ENCODE results near the gene SMIM38. TPM values are rescaled to one million over a fixed set of nuclear protein-coding genes. Genes with fewer than 3 reads are reported as not detected.

SMIM38 gene
- total and polyA plus RNA-seq, 2 donors (not counting 1 experiment from before 2014, with no cell fraction given), result 1.2 to 1.6 TPM

DNA sequence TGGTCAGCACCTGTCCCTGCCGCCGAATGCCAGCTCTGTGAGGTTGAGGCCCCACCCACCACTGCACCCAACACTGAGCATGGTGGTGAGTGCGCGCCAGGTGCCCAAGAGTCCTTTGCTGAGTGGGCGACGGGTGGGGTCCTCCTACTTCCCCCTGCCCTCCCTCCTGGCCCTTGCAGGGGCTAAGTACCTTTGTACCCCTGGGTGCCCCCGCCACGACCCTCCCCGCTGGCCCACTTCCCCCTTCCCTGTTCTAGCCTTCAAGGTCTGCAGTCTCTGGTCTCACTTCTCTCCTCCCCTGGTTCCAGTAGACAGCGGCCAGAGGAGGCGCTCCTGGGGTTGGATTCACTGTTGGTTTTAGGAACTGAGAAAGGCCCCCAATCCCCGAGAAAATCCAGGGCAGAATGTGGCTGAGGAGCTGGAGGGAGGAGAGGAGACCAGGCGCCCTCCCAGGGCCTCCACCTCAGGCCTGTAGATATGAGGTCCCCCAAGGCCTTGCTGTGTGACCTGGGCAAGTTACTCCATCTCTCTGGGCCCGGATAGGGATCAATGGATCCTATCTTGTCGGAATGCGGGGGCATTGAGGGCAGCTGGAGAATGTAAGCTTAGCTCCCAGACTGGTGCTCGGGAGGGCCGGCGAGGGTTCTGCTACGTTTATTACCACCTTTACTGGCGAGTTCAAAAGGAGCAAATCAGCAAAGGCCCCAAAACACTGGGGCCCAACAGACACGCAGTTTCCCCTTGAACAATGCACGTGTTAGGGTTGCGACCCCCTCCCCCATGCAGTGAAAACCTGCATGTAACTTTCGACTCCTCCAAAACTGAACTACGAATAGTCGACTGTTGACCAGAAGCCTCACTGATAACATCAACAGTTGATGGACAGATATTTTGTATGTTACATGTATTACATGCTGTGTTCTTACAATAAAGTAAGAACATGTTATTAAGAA, 31.9 kb upstream of the SMIM38 start:
- H3K4me3 Mint-ChIP-seq, result no peak overlapping the region
- WGBS (ENCODE audit: insufficient coverage), result 82% methylated on average over 14 of the region's 27 CpGs
- no peaks in the 10 kb centered on the region for H4K20me1 ChIP-seq (ENCODE audit: control insufficient read depth, insufficient read depth, low read length, poor library complexity, severe bottlenecking)
- no peak for TF ChIP-seq EZH2 (IDR thresholded peaks at IDR 0.05; ENCODE audit: borderline replicate concordance, insufficient read depth, low read depth, low read length, poor library complexity, severe bottlenecking)
- TF ChIP-seq, protein P1, sequence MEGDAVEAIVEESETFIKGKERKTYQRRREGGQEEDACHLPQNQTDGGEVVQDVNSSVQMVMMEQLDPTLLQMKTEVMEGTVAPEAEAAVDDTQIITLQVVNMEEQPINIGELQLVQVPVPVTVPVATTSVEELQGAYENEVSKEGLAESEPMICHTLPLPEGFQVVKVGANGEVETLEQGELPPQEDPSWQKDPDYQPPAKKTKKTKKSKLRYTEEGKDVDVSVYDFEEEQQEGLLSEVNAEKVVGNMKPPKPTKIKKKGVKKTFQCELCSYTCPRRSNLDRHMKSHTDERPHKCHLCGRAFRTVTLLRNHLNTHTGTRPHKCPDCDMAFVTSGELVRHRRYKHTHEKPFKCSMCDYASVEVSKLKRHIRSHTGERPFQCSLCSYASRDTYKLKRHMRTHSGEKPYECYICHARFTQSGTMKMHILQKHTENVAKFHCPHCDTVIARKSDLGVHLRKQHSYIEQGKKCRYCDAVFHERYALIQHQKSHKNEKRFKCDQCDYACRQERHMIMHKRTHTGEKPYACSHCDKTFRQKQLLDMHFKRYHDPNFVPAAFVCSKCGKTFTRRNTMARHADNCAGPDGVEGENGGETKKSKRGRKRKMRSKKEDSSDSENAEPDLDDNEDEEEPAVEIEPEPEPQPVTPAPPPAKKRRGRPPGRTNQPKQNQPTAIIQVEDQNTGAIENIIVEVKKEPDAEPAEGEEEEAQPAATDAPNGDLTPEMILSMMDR (IDR thresholded peaks at IDR 0.05), result no peak
- no peak overlapping the region for H3K27ac ChIP-seq (ENCODE audit: low read length in 2 of 2)
- H3K27me3 Mint-ChIP-seq, result no peaks in the 10 kb centered on the region
- peak overlapping the region in 1 of 5 experiments; percentile 19 for H3K4me3 ChIP-seq (ENCODE audit: control extremely low read depth in 1 of 5, extremely low read depth in 1 of 5, insufficient read depth in 1 of 5, low read depth in 2 of 5, low read length in 4 of 5)
- intact Hi-C loops (cut with micrococcal nuclease), result no loop called here
- no peak for ATAC-seq (ENCODE audit: low read depth)
- ChIA-PET POLR2A (interaction anchor here (0.6 kb wide), 1 partner anchor 513 kb away, joined by 5 read pairs; no protein-coding TSS in a partner anchor), CTCF (interaction anchor here (1.3 kb wide), 1 partner anchor 519 kb away, joined by 5 read pairs; no protein-coding TSS in a partner anchor)
- peak overlapping the region; percentile 35 for H3K9ac ChIP-seq (ENCODE audit: low read length)
- no peak overlapping the region for H3K27ac Mint-ChIP-seq
- DNase-seq, result no peak
- H3K27me3 ChIP-seq (replicated peaks in 1 of 4; ENCODE audit: control extremely low read depth in 1 of 4, control insufficient read depth in 3 of 4, insufficient read depth in 4 of 4, low read length in 3 of 4), result peaks cover 0 to 2% (median 0%) of the 10 kb centered on the region in 4 experiments
- no peaks in the 10 kb centered on the region for H3K36me3 ChIP-seq (replicated peaks in 1 of 2; ENCODE audit: control extremely low read depth in 1 of 2, control insufficient read depth in 1 of 2, extremely low read depth in 1 of 2, insufficient read depth in 2 of 2, low read length in 1 of 2)
- peaks cover 3% of the 10 kb centered on the region for H3K9me3 Mint-ChIP-seq (ENCODE audit: insufficient read depth)
- peak overlapping the region; percentile 56 for H2AFZ ChIP-seq (ENCODE audit: insufficient read depth, low read depth, low read length, poor library complexity, severe bottlenecking)
- H3K4me1 Mint-ChIP-seq, result peaks cover 24% of the 10 kb centered on the region
- H3K9me3 ChIP-seq (ENCODE audit: control extremely low read depth in 1 of 3, control insufficient read depth in 2 of 3, insufficient read depth in 1 of 3, low read length in 2 of 3), result peaks cover 0 to 16% (median 4%) of the 10 kb centered on the region in 3 donors
- H3K4me1 ChIP-seq (ENCODE audit: control insufficient read depth in 2 of 2, insufficient read depth in 2 of 2, low read length in 2 of 2), result peaks cover 22 to 32% of the 10 kb centered on the region in 2 donors
- peak overlapping the region; percentile 63 for H3K4me2 ChIP-seq (replicated peaks; ENCODE audit: low read depth, low read length, poor library complexity, severe bottlenecking)
- no peaks in the 10 kb centered on the region for H3K79me2 ChIP-seq (ENCODE audit: control insufficient read depth, insufficient read depth, low read length)

DNA sequence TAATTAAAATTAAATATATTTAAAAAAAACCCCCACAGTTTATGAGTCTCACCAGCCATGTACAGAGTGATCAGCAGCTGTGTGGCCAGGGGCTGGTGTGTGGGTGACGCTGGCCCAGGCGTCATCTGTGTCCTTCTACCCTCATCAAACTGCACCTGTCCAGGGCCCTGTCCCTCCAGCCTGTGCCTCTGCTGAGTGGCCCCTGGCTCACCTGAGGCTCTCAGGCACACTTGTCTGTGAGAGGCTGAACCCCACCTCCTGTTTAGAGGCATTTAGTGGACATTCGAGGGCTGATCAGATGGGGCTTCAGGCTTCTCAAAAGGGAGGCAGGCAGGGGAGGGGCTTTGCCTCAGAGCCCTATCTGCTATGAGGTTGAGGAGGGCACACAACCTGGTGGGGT, 29.9 kb upstream of the SMIM38 start:
- POLR2A ChIA-PET, result no interaction called here

More for the DNA sequence above, 29.9 kb upstream of the SMIM38 start:
- peaks cover 0 to 2% (median 0%) of the 10 kb centered on the region in 4 experiments for H3K27me3 ChIP-seq (replicated peaks in 1 of 4; ENCODE audit: control extremely low read depth in 1 of 4, control insufficient read depth in 3 of 4, insufficient read depth in 4 of 4, low read length in 3 of 4)
- H3K79me2 ChIP-seq (ENCODE audit: control insufficient read depth, insufficient read depth, low read length), result no peaks in the 10 kb centered on the region
- ATAC-seq (ENCODE audit: low read depth) (no peak), DNase-seq (no peak)
- intact Hi-C loops (cut with micrococcal nuclease), result no loop called here
- no peak overlapping the region for H3K4me2 ChIP-seq (replicated peaks; ENCODE audit: low read depth, low read length, poor library complexity, severe bottlenecking)
- no peak overlapping the region for H3K27ac ChIP-seq (ENCODE audit: low read length in 2 of 2)
- CTCF ChIA-PET, result no interaction called here
- Mint-ChIP-seq H3K4me3 (no peak overlapping the region), H3K27ac (no peak overlapping the region), H3K4me1 (peaks cover 23% of the 10 kb centered on the region), H3K9me3 (ENCODE audit: insufficient read depth) (peaks cover 6% of the 10 kb centered on the region), H3K27me3 (no peaks in the 10 kb centered on the region)
- H3K9me3 ChIP-seq (ENCODE audit: control extremely low read depth in 1 of 3, control insufficient read depth in 2 of 3, insufficient read depth in 1 of 3, low read length in 2 of 3), result peaks cover 0 to 9% (median 4%) of the 10 kb centered on the region in 3 donors
- H2AFZ ChIP-seq (ENCODE audit: insufficient read depth, low read depth, low read length, poor library complexity, severe bottlenecking), result no peak overlapping the region
- no peak overlapping the region for H3K9ac ChIP-seq (ENCODE audit: low read length)
- 100% methylated on average over 3 of the region's 3 CpGs for WGBS (ENCODE audit: insufficient coverage)
- peaks cover 22 to 32% of the 10 kb centered on the region in 2 donors for H3K4me1 ChIP-seq (ENCODE audit: control insufficient read depth in 2 of 2, insufficient read depth in 2 of 2, low read length in 2 of 2)
- H4K20me1 ChIP-seq (ENCODE audit: control insufficient read depth, insufficient read depth, low read length, poor library complexity, severe bottlenecking), result no peaks in the 10 kb centered on the region
- no peak overlapping the region for H3K4me3 ChIP-seq (ENCODE audit: control extremely low read depth in 1 of 5, extremely low read depth in 1 of 5, insufficient read depth in 1 of 5, low read depth in 2 of 5, low read length in 4 of 5)
- no peaks in the 10 kb centered on the region for H3K36me3 ChIP-seq (replicated peaks in 1 of 2; ENCODE audit: control extremely low read depth in 1 of 2, control insufficient read depth in 1 of 2, extremely low read depth in 1 of 2, insufficient read depth in 2 of 2, low read length in 1 of 2)
- TF ChIP-seq, protein P1 (IDR thresholded peaks at IDR 0.05), result no peak
- no peak for TF ChIP-seq EZH2 (IDR thresholded peaks at IDR 0.05; ENCODE audit: borderline replicate concordance, insufficient read depth, low read depth, low read length, poor library complexity, severe bottlenecking)

Measured in B cell (primary cell).